ENCODE results near the gene CACNG5.

CACNG5 gene

DNA sequence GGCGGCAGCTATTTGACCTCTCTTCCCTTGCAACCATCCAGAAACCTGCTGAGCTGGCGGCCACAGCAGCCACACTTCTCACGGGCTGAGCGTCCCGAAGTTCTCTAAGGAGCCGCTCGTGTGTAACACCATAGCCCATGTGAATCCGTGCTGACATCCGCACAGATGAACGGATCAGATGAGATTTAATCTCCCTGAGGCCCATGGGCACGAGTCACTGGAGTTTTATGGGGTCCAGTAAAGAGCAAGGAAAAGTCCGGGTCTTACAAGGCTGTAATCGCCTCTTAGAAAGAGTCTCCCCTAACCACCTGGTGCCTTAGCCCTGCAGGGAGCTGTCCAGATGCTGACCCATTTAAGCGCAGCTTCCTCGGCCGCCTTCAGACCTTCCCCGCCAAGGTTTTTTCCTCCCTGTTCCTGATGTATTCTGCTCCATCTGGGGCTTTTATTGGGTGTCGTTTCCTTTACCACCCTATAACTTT lies 5.5 kb upstream of the CACNG5 start:
- peak in 1 of 2 experiments; percentile 38 for DNase-seq

DNA sequence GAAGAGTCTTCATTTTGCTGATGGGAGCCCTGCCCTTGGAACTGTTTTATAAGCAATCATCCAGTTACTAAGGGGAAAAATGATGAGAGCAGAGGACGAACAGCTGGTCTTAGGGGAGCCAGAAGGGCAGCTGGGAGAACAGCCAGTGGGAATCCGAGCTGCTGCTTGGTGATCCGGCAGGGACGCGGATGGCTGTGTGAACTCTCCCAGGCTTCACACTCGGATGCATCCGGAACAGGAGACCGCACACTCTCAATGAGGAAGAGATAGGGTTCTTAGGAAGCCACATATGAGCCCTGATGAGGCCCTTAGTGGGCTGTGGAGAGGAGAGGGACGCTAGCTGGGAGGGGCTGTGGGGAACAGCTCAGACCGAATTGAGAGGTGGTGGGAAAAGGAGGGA lies 5.0 kb upstream of the CACNG5 start:
- no peak for DNase-seq

DNA sequence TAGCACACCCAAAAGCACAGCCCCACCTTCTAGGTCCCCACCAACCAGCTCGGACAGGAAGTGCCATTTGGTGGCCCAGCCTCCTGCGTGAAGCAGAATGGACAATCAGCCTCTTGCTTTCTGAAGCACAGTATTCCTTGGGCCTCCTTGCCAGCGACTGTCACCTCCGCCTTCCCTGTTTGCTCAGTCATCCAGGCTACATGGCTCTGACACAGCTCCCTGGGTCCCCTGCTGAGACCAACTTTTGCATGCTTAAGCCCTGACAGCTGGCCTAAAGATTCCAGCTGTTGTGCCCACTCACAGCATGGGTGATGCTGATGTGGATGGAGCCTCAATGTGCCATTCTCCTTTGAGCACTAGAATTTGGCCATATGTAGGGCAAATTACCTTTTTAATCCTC lies 4.5 kb upstream of the CACNG5 start:
- no peak for DNase-seq

DNA sequence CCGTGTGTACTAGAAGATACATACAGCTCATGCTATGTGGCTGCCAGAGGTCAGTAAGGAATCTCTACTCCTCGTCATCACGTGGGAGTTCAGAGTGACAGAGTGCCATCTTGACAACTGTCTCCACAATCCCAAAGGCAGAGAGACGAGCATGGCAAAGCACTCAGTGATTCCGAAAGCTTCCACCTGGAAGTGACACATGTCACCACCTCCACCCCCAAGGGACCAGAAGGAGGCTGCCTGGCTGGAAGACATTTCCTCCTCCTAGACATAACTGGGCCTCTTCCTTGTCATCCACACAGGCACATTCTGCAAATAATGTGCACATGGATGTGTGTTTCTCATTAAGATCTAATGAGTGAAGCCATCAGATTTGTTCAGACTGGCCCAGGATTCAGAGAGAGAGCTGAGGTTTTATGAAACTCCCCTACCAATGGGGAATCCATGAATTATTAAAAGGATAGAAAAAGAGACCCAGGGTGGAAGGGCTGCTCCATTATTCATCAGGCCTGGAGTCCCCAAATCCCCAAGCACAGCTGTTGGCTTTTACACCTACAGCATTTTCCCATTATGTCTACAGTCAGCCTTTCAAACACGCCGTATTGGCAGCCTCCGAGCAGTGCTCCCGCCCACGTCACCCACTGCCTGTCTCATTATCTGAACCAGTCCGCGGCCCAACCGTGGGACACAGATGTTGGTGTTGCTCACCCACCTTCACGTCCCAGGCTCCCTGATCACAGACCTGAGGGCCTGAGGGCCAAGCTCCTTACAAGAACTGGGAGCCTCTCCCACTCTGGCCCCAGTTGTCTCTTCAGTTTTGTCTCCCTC lies 3.3 kb upstream of the CACNG5 start:
- DNase-seq = no peak

DNA sequence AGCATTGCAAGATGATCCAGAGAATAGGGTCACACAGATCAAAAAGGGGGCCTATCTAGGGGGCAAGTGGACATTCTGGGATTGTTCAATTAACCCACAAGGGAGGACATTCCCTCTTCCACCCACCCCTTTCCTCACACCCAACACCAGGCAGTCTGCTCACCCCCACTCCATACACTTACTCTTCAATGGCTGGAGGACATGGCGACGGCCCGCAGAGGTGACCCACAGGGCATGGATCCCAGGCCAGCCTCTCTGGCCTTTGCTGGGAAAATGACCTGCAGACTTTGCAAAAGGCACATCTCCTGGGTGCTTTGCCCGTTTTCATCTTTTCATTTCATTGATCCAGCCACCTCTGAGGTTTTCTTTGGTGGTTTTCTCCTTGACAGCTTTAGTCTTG lies 1.7 kb upstream of the CACNG5 start:
- DNase-seq = no peak

DNA sequence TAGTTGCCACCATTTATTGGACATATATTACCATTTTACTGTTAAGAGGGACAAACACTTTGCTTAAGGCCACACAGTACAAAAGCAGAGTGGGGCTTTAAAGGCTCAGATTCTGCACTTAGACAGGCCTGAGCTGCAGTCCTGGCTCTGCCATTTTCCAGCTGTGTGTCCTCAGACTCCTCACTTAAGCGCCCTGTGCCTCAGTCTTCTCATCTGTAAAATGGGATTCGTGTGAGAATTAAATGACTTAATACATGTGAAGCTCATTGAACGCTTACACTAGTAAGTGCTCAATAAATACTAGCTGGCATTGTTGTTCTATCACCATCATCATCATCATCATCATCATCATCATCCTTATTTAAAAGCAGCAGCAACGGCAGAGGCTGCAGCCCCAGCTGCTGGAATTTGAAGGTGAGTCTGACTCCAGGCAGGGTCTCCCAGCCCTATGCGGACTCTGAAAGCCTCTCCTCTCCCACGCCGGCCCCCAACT lies 445 bp upstream of the CACNG5 start:
- DNase-seq = no peak

DNA sequence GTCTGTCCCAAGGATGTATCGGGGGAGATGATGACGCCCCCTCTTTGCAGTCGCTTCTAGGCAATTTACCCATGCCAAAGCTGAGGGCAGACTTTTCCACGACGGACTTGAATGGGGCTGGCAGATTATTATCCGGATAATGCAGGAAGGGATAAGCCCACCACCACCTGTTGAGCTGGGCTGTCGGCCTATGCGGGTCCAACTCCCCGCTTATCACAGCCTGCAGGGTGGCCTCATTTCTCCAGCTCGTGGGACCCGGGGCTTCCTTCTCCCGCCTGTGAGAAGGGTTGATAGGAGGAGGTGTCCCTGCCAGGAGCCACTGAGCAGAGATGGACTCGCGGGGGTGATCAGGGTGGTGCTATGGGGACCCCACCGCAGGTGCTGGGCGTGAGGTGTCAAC lies 559 bp downstream of the CACNG5 start:
- no peak for DNase-seq

DNA sequence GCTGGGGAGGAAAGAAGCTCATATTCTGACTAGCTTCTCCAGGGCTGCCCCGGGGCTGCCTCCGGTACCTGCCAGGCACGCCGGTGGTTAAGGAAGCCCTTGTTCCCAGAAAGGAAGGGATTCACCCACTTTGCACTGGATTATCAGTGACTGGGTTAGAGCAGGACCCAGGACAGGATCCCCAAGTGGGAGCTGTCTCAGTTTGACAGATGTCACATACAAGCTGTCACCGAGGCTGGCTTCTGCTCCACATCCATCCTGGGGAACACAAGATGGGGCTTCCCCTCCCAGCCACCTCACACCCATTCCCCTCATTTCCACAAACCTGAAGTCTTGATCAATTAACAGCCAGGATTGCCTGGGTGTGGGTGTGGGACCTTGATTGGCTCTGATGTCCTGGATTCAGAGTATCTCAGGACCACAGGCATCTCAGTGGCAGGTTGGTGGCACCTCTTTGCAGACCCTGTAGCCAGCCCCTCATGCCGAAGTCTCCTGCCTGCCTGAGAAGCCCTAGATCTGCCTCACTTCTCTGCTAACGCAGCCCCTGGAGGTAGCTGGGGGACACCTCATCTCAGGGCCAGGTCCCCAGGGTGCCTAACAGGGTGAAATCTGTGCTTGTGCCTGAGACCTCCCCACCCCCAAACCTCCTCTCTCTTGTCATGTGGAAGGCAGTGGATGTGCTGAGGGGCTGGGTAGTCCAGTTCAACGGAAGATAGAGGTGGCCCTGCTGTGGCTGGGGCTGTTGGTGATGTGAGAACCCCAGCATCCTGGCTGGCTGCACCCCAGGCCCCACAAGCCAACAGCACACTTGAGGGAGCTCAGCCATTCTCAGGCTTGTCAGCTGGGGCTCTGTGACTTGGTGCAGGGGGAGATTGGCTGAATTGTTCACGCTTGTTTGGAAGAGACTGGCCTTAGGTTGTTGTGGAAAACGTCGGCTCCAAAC lies 1.4 kb downstream of the CACNG5 start:
- no peak for DNase-seq

DNA sequence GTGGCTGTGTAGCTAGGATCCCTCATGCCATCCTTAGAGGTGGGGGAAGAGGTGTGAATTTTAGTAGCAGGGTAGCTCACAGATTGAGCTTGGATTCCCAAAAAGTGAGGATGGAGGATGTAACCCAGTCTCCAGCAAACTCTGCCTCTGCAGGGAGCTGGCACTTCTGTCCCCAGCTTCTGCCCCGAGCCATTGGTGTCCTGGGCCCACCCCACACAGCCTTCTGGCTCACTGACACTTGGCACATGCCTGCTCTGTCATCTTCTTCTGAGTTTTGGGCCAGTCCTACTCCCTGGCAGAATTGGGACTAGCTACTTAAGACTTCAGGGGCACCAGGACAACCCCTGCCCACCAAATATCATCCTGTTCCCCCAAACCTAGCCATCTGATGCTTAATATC lies 2.3 kb downstream of the CACNG5 start:
- no peak for DNase-seq

DNA sequence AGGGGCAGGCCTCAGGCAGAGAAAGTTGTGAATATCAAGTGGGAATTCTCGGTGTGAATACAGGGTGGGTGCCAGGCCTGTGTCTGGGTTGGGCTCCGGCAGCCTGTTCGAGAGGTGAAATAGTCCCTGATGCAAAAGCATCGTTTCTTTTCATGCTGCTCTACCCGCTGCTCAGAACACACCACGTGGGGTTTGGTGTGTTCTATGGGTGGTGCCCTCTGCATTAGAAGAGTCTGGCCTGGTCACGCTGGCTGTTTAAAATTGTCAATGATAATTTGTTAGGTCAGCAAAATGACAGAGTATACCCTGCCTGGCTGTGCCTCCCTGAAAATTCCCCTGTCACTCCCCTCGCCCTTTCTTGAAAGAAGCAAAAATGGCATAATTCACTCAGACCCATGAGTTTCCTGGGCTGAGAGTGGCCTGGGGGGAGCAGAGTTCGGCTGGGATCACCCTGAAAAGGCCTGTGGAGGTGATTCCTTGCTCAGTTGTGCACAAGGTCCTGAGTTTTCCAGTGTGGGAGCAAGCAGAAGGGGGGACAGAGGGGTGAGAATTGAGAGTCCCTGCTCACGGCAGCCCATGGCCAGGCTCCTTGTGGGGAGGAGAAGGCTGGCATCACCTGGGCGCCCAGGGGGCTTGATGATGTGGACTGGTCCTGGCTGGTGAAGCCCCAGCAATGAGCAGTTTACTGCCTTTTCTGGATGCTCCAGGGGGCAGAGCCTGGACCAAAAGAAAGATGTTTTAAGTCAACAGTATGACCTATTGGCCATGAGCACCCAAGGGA lies 3.2 kb downstream of the CACNG5 start:
- DNase-seq = no peak

DNA sequence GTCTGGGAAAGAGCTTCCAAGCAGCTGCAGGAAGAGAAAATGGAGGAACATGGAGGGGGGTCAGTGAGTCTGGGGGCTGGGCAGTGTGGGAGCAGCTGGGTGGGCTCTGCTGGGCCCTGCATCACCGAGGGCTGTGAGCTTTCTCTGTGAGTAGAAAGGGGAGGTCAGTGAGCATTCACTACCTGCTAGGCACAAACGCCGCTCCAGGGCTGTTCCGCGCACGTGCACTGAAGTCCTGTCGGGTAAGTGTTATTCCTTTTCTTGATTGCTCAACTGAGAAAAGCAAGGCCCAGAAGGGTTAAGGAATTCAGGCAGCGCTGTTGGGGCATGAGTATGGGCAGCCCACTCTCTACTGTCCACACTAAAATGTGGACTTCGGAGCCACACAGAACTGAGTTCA lies 4.7 kb downstream of the CACNG5 start:
- DNase-seq = no peak

DNA sequence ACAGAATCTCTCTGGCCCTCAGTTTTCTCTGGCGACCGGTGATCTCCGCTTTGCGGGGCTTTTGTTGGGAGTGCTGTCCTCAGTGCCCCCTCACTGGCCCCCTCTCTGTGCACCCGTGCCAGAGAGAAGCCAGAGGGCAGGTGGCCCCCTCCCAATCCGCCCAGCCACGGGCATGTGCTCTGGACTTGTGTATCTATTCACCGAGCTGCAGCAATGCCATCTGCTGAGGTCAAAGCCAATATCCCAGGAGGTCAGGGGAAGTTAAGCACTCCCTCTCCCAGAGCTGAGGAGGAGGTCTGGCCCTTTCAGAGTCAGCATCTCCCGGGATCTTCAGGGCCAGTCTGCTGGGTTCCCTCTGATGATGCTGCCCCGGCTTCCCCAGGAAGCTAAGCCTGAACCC lies 5.1 kb downstream of the CACNG5 start:
- DNase-seq = no peak

DNA sequence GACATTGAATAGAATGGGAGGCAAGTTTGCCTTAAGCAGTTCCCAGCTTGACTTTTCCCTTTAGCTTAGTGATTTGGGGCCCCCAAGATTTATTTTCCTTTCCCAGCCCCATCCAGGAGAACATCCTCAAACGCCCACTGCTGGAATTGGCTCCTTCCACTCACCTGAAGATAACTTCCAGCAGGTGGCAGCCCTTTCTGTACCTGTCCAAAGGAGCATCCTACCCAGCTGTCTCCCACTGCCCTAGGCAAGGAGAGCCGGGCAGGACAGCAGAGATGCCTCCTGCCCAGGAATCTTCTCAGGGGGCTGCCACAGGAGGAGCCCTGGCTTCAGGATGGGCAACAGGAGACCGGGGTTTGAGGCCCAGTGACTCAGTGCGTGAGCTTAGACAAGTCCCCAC lies 6.4 kb downstream of the CACNG5 start:
- no peak for DNase-seq

DNA sequence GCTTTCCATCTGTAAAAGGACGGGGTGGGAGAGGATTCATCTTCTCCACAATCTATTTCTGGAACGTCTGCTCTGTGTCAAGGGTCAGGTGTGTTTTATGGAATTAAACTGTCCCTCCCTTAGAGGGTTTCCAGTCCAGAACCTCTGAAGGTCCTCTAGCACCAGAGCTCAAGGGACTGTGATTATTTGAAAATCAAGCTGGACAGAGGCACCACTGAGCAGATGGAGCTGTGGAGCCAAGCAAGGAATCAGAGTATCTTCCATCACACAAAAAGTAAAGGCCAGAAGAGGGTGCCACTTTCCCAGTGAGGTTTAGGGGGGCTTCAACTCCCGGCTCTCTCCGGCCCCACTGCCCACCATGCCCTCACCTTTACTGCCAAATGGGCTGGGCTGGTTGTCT lies 6.8 kb downstream of the CACNG5 start:
- DNase-seq = no peak

DNA sequence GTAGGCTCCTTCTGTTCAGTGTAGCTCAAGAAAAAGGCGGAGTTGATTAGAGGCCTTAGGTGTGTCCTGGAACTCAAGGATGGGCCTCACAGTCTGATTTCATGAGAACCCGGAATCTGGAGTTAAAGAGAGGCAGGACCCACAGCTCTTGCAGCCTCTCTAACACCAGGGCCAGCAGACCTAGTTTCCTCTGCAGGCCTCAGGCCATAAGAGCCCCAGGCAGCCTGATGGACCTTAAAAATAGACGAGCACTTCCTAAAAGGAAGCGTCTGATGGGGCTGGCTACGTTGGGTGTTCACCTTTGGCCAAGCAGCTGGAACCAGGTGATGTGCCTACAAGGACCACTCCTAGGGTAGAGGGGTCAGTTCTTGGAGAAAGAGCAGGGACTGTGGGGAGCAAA lies 7.6 kb downstream of the CACNG5 start:
- DNase-seq = no peak

DNA sequence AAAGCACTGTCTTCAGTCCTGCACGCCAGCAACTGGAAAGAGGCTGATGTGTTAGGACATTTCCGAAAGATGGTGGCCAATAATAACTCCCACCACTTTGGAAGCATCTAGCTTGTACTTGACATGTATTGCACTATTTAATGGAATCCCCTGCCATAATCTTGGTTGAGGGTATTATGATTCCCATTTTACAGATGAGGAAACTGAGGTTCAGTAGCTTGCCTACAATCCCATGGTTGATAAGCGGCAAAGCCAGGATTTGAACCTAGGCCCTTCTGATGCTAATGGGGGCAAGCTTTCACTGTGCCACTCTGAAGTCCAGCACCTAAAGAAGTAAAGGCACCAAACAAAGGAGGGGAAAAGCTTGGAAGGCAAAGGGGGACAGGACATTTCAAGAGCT lies 8.0 kb downstream of the CACNG5 start:
- DNase-seq = no peak

DNA sequence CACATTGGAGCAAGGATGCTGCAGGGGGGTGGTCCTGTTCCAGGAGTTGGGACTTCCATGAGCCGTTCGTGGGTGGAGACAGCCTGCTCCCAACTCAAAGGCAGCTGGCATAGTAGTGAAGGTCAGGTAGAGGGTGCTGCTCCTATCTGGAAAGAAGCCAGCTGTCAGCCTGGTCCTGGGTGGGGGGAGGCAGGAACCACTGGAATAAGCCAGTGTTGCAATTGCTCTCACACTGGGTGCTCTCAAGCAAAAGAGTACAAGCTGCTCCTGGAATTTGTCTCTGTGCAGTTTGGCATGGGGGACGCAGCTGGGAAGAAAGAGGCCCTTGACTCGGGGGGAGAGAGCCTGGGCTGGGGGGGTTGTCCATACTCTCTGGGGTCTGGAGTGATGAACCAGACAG lies 8.7 kb downstream of the CACNG5 start:
- no peak for DNase-seq

DNA sequence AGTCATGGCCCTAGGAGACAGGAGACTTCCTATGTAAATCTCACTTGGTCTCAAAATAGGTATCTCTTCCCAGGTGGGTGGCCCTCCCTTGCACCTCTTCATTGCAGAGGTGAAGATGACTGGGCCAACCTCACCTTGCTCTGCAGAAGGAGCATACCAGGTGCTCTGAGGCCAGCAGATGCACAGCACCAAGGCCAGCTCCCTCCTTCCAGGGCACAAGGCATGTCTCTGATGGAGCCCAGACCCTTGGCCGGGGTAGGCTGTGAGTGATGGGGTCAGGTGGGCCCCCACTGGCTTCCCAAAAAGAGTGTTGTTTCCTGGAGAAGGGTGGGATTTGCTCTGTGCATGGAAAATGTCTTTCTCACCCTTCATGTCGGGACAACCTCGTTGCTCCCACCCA lies 12.8 kb downstream of the CACNG5 start:
- no peak for DNase-seq

DNA sequence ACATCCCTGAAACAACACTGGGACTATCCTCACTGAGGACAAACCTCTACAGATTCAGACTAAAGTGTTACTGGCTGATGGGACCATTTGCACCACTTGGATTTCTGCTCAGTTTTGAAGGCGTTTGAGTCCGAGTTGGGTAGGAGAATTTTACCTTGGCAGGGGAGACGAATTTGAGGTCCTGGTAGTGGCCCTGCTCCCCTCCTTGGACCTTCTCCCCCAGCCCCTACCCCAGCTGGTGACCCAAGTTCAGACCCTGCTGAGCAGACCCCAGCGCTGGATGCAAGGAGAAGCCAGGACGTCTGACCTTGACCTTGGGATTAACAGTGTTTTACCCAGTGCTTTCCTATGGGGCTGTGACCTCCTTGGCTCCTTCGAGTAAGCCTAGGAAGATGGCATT lies 13.6 kb downstream of the CACNG5 start:
- DNase-seq = no peak

DNA sequence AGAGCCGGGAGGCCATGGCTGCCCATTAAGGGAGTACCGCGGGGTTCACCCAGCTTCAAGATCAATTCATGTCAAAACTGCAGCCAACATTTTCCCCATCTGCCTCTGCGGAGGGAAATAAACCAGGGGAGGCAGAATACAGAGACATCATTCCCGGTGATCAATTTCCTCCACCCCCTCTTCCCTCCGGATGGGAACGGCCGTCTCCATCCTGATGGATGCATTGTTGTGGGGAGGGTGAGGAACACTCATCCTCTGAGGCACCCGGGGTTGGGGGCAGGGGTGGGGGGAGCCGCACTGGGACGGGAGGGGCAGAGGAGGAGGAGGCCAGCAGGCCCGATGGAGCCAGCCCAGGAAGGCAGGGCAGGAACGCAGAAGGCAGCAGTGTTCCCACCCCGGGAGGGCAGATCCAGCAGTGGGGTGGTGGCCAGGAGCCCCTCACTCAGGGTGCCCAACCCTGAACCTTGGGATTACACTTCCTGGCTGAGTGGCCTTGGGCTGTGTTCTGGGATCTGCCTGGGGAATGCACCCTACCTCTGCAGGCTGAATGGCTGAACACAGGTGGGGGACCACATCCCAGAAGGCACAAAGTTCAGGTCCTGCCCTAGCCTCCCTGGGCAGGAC lies 14.2 kb downstream of the CACNG5 start:
- no peak for DNase-seq

DNA sequence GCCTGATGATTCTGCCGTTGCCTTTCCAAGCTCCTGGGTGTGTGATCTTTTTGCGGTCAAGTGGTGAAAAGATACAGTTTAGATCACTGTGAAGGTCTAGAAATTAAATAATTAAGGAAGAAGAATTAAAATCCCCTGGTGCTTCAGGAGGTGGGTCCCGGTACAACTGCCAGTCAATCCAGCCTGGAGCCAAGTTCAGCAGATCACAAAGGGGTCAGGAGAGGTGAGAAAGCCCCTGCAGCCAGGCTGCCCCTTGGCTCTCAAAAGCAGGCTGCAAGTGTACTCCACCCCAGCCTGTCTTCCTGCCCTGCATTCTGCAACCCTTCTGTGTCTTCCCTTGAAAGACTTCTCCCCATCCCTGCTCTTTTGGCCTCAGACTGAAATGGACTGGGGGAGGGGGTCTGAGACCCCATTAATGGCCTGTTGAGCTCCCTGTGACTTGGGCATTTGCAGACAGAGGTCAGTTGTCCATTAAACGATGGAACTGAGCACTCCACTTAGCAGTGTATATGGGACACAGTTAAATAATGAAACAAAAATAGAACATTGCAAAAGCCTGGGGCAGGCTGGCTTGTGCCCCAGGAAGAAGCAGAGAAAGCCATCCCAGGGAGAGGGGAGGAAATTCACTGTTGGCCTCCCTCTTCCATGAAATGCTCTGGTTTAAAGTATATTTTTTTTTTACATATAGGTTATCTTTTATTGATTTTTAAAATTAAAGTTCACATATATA lies 15.1 kb downstream of the CACNG5 start:
- no peak for DNase-seq

DNA sequence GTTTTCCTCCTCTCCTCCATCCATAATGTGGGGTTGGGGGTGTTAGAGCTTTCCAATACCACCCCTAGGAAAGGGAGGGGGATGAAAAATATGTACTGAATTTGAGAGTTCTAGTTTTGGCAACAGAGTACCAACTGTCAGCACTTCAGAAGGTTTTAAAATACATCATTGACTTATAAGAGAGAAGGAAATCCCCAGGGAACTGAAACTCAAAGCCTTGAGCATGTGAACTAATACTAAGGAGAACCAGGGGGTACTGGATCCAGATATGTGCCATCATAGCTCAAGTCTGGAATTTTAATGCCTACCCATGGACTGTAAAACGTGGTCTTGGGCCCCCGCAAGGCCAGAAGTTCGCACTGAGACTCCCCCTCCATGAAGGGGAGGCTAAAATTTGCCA lies 15.8 kb downstream of the CACNG5 start:
- no peak for DNase-seq
